ENCODE measurements around the gene PHACTR2. TPM values are rescaled to one million over a fixed set of nuclear protein-coding genes. Genes with fewer than 3 reads are reported as not detected.

PHACTR2 gene
- 4.4 to 5.8 TPM (median 5.7 TPM) in 5 replicates for total RNA-seq (2022; extraction: Qiagen RNA extraction; ENCODE audit: low read depth)

DNA sequence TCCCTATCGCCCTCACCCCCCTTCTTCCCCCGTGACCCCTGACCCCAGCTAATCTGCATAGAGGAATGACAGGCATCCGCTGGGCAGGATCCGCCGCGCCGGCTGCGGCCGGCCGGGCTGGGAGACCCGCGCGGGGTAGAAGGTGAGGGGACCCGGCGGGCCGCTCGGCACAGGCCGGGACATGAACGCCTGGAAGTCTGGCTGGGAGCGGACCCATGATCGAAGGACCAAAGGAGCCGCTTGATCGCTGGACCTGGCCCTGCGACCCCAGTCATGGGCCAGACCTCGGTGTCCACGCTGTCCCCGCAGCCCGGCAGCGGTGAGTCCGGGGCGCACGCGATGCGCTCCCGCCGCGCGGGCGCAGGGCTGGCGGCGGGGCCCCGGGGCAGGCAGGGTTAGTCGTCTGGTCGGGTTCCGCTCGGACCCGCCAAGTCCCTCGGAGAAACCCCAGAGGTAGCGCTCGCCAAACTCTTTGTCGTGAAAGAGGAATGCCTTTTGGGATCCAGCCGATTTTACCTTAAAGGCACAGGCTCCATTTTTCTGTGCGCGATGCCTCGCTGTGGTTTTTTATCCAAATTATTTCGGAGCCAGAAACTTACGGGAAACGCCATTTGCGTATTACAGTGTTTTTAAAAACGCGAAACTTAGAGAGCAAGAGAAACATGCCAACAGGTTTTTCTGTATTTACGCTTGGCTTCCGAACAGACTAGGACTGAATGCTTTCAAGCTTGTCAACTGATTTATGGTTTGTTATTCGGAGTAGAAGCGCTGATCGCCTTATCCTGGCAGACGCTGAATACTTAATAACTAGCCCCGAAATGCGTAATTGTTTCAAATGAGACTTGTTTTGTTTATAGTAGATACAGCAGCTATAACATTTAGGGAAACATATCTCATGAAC, at the start of gene PHACTR2:
PHACTR2 (plus strand) TSS at position 75 of the 901 bp plus-strand sequence; CDS start at position 274, 199 bp downstream.

GRCh38 chr6:143842902-143843676, 165.3 kb downstream of the PHACTR2 start, which contains the start of gene LTV1:
Gene LTV1, plus strand, starts transcription at chr6:143843338. Its CDS starts 140 bp downstream, at chr6:143843478.

GRCh38 chr6:143864234-143864633, 186.5 kb downstream of the PHACTR2 start, which contains the start of gene ZC2HC1B:
Gene ZC2HC1B, plus strand, starts transcription at chr6:143864474. Its CDS starts 66 bp downstream, at chr6:143864540.

Other genes starting within 250 kb of the PHACTR2 start
- gene ADAT2, start 227.3 kb upstream of the PHACTR2 start, total RNA-seq (2022; extraction: Qiagen RNA extraction; ENCODE audit: low read depth): 3.2 to 4.8 TPM (median 4.0 TPM) in 5 replicates
- 11.1 to 13.3 TPM (median 11.8 TPM) in 5 replicates for gene PEX3, start 227.2 kb upstream of the PHACTR2 start, total RNA-seq (2022; extraction: Qiagen RNA extraction; ENCODE audit: low read depth)
- 52.1 to 58.5 TPM (median 57.0 TPM) in 5 replicates for gene FUCA2, start 166.2 kb upstream of the PHACTR2 start, total RNA-seq (2022; extraction: Qiagen RNA extraction; ENCODE audit: low read depth)
- 34.8 to 37.9 TPM (median 36.5 TPM) in 5 replicates for gene LTV1, start 165.4 kb downstream of the PHACTR2 start, total RNA-seq (2022; extraction: Qiagen RNA extraction; ENCODE audit: low read depth)
- not detected in 5 replicates for gene ZC2HC1B, start 186.5 kb downstream of the PHACTR2 start, total RNA-seq (2022; extraction: Qiagen RNA extraction; ENCODE audit: low read depth)

Measured in A549 treated with DMSO at 1 μM for 4 hours (cell line).